RWPE1 (cell line): ENCODE results near the gene EIF2AK2.

Experiments used
- CTCF ChIA-PET: fragments of 350-600 bp; sonication (Branson Sonifier 250); formaldehyde crosslinking; extraction: SDS; loops from one replicate; lab custom pipeline; 2021; lab: Yijun Ruan, JAX
- POLR2A ChIA-PET: fragments of 400-600 bp; formaldehyde crosslinking; extraction: SDS; loops from one replicate; lab custom pipeline; 2020; ENCODE audit warnings: antibody characterized with exemption; ENCODE audit not compliant: low non-redundant PET; lab: Yijun Ruan, JAX
- DNase-seq: peaks from one replicate; pipeline ENCODE4 v3.0.0; 2012; ENCODE audit warnings: low spot score
- H3K27ac ChIP-seq: fragments of 450-650 bp; 2 replicates; pipeline ENCODE4 v1.5.1; 2017
- CTCF ChIP-seq: fragments of 450-650 bp; conservative IDR thresholded peaks from 2 replicates; pipeline ENCODE4 v1.5.1; 2017; ENCODE audit warnings: low read depth, mild to moderate bottlenecking

The EIF2AK2 gene

GRCh38 chr2:37153224-37153623 is 3.6 kb downstream of the EIF2AK2 start:
- no peak overlapping the region for H3K27ac ChIP-seq
- no peak for TF ChIP-seq CTCF
- POLR2A ChIA-PET, result no interaction called here
- no peak for DNase-seq
- CTCF ChIA-PET, result no interaction called here

GRCh38 chr2:37149626-37150322 is 7.0 kb downstream of the EIF2AK2 start:
- POLR2A ChIA-PET, result no interaction called here
- CTCF ChIA-PET, result interaction anchor here (0.6 to 0.8 kb wide), 2 partner anchors 9 to 227 kb away, joined by 3 read pairs; no protein-coding TSS in a partner anchor
- no peak for DNase-seq
- TF ChIP-seq CTCF, result no peak
- no peak overlapping the region for H3K27ac ChIP-seq

DNA sequence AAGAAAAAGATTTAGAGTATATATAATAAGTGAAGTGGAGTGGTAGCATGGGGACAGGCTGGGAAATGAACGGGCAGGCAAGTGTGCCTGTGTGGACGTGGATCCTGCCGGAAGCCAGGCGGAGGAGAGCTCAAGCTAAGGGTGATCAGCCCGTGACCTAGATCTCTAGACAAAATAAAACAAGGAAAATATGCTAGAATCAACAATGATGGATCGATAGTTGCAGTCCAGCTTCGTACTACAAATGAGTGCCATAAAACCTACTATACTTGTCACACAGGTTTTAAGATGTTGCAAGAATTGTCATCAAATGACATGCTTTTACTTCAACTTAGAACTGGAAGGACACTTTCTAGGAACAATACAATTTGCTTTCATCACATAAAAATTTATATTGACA is 8.5 kb downstream of the EIF2AK2 start:
- ChIA-PET CTCF (no interaction called here), POLR2A (no interaction called here)
- no peak overlapping the region for H3K27ac ChIP-seq
- no peak for TF ChIP-seq CTCF
- no peak for DNase-seq

DNA sequence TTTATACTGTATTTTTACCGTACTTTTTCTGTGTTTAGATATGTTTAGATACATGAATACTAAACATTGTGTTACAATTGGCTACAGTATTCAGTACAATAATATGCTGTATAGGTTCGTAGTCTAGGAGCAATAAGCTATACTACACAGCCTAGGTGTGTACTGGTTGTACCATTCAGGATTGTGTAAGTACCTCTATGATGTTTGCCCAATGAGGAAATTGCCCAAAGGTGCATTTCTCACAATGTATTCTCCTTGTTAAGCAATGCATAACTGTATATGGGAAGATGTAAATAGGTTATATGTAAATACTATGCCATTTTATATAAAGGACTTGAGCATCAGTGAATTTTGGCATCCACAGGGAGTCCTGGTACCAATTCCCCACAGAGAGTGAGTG is 10.7 kb downstream of the EIF2AK2 start:
- H3K27ac ChIP-seq, result no peak overlapping the region
- POLR2A ChIA-PET, result no interaction called here
- no peak for DNase-seq
- no peak for TF ChIP-seq CTCF
- CTCF ChIA-PET, result no interaction called here

DNA sequence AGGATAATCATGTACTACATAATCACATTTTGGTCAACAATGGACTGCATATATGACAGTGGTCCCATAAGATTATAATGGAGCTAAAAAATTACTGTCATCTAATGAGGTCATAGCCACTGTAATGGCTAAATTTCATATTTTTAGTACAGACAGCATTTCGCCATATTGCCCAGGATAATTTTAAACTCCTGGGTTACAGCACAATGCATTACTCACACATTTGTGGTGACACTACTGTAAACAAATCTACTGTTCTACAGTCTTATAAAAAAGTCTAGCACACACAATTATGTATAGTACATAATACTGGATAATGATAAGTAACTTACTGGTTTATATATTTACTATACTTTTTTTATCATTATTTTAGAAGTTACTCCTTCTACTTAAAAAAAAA is 12.8 kb downstream of the EIF2AK2 start:
- no peak overlapping the region for H3K27ac ChIP-seq
- ChIA-PET CTCF (no interaction called here), POLR2A (no interaction called here)
- no peak for TF ChIP-seq CTCF
- no peak for DNase-seq

- H3K27ac ChIP-seq, result no peak overlapping the region
- POLR2A ChIA-PET, result no interaction called here
- no peak for DNase-seq
- no peak for TF ChIP-seq CTCF
- CTCF ChIA-PET, result no interaction called here
Measured at GRCh38 chr2:37142546-37142945, 14.2 kb downstream of the EIF2AK2 start.
